ENCODE data around the gene TRAM2. TPM values are rescaled to one million over a fixed set of nuclear protein-coding genes. Genes with fewer than 3 reads are reported as not detected.

The TRAM2 gene
- total and polyA plus RNA-seq, 9 of the 15 experiments (the other 6 are each of a cell fraction or from before 2014, with no cell fraction given): 2.6 to 13.3 (median 8.9) TPM

DNA sequence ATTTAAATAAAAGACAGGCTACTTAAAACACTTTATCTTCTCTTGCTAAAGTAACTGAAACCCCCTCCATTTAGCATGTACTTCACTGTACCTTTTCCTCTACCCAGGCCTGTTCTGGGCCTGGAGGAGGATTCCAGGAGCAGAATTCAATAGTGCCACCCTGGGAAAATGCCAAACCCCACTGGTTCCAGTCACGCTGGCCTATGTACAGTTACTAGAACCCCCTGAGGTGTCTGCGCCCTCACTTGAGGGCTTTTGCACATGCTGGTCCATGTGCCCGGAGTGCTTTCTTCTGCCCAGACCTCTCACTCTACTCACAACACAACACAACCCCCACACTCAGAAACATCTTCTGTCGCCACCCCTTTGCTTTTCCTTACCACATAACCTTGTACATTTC lies 45.5 kb downstream of the TRAM2 start:
- in situ Hi-C loops (cut with MboI): no loop called here
- Histone ChIP-seq H3K36me3 (ENCODE audit: control insufficient read depth, insufficient read depth, low read length) (peaks cover 9% of the 10 kb centered on the region; the same call in 1 of the 3 replicates), H3K79me2 (ENCODE audit: control insufficient read depth, insufficient read depth, low read length) (no peaks in the 10 kb centered on the region), H3K9ac (ENCODE audit: insufficient read depth in 1 of 2, low read depth in 2 of 2, low read length in 2 of 2) (no peak overlapping the region), H3K4me3 (no peak overlapping the region), H3K9me3 (replicated peaks; ENCODE audit: control insufficient read depth, insufficient read depth, low read depth, low read length) (no peaks in the 10 kb centered on the region), H3K27me3 (ENCODE audit: control insufficient read depth in 2 of 2, insufficient read depth in 2 of 2, low read length in 2 of 2) (no peaks in the 10 kb centered on the region), H3K27ac (ENCODE audit: extremely low read depth, low read depth, low read length) (no peak overlapping the region), H4K20me1 (replicated peaks; ENCODE audit: control insufficient read depth, insufficient read depth, low read length) (no peaks in the 10 kb centered on the region), H3K4me1 (replicated peaks in 1 of 2; ENCODE audit: control insufficient read depth in 2 of 2, insufficient read depth in 2 of 2, low read length in 2 of 2) (no peaks in the 10 kb centered on the region), H2AFZ (ENCODE audit: low read depth, low read length) (no peak overlapping the region), H3K4me2 (ENCODE audit: insufficient read depth, low read length) (no peak overlapping the region), H3K9me1 (ENCODE audit: control insufficient read depth, insufficient read depth, low read length) (no peaks in the 10 kb centered on the region)
- FAIRE-seq: no peak
- no TSS peak for BruUV-seq (replicated peaks)
- WGBS (ENCODE audit: insufficient coverage, low coverage, missing lambda C conversion rate): 81% methylated on average over 4 of the region's 4 CpGs
- CTCF ChIA-PET (ENCODE audit: low intra/inter-chr PET ratio): no interaction called here
- intact Hi-C loops (cut with micrococcal nuclease): no loop called here
- no peak for ATAC-seq
- DNase-seq (ENCODE audit: extremely low read depth in 1 of 4, low spot score in 3 of 4): no peak
- POLR2A ChIA-PET: no interaction called here
- TF ChIP-seq NELFE (IDR thresholded peaks at IDR 0.05; ENCODE audit: insufficient read depth, insufficient read length): no peak
- no peak for TF ChIP-seq ZNF766 (CRISPR knock-in tag; conservative IDR thresholded peaks at IDR 0.05)
- no peak for TF ChIP-seq RUNX1 (IDR thresholded peaks at IDR 0.05; ENCODE audit: low read depth)
- no peak for TF ChIP-seq HMBOX1 (IDR thresholded peaks at IDR 0.05)
- no peak for TF ChIP-seq CTCF (IDR thresholded peaks at IDR 0.05 in 2 of 3, conservative IDR thresholded peaks at IDR 0.05 in 1 of 3; ENCODE audit: insufficient read depth in 2 of 3, low read depth in 1 of 3, low read length in 3 of 3)
- TF ChIP-seq IRF2 (CRISPR knock-in tag; IDR thresholded peaks at IDR 0.05): no peak
- TF ChIP-seq U2AF2 (optimal IDR thresholded peaks at IDR 0.05; ENCODE audit: low read depth, low read length): no peak
- no peak for TF ChIP-seq MAFG (tag; conservative IDR thresholded peaks at IDR 0.05)
- no peak for TF ChIP-seq IRF9 (tag; IDR thresholded peaks at IDR 0.05)
- TF ChIP-seq NR2C2 (CRISPR knock-in tag; IDR thresholded peaks at IDR 0.05): no peak
- no peak for TF ChIP-seq NR2C2 (tag; IDR thresholded peaks at IDR 0.05)
- TF ChIP-seq JUN (IDR thresholded peaks at IDR 0.05; ENCODE audit: borderline replicate concordance, low read depth, low read length): no peak
- no peak for TF ChIP-seq JUN (CRISPR knock-in tag; IDR thresholded peaks at IDR 0.05; ENCODE audit: borderline replicate concordance)
- TF ChIP-seq, protein P1, sequence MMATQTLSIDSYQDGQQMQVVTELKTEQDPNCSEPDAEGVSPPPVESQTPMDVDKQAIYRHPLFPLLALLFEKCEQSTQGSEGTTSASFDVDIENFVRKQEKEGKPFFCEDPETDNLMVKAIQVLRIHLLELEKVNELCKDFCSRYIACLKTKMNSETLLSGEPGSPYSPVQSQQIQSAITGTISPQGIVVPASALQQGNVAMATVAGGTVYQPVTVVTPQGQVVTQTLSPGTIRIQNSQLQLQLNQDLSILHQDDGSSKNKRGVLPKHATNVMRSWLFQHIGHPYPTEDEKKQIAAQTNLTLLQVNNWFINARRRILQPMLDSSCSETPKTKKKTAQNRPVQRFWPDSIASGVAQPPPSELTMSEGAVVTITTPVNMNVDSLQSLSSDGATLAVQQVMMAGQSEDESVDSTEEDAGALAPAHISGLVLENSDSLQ (IDR thresholded peaks at IDR 0.05): no peak
- TF ChIP-seq TCF3 (CRISPR knock-in tag; IDR thresholded peaks at IDR 0.05): no peak
- TF ChIP-seq THRAP3 (IDR thresholded peaks at IDR 0.05; ENCODE audit: borderline replicate concordance): no peak
- TF ChIP-seq NRF1 (conservative IDR thresholded peaks at IDR 0.05 in 1 of 2, IDR thresholded peaks at IDR 0.05 in 1 of 2): no peak
- TF ChIP-seq SIX5 (IDR thresholded peaks at IDR 0.05; ENCODE audit: borderline replicate concordance in 1 of 2, insufficient read depth in 1 of 2, low read depth in 1 of 2, low read length in 2 of 2): no peak
